SK-N-SH (cell line): ENCODE data around the gene RAPGEF1. TPM values are rescaled to one million over a fixed set of nuclear protein-coding genes. Genes with fewer than 3 reads are reported as not detected.

ENCODE experiments used
- CTCF ChIA-PET: fragments of 300-600, 350-600 bp; formaldehyde crosslinking; extraction: SDS; loops from one replicate; lab custom pipeline; 2021; lab: Yijun Ruan, JAX
- POLR2A ChIA-PET: fragments of 350-600 bp; sonication (Branson Sonifier 250); formaldehyde crosslinking; extraction: SDS; loops from one replicate; lab custom pipeline; 2020; ENCODE audit warnings: antibody characterized with exemption, inconsistent platforms; lab: Yijun Ruan, JAX
- DNase-seq: peaks from one replicate; pipeline ENCODE4 v3.0.0; 2012
- H2AFZ ChIP-seq: fragments of 200-600 bp; sonication (generic); 2 replicates; pipeline ENCODE4 v1.8.1; 2016; ENCODE audit warnings: antibody characterized with exemption, mild to moderate bottlenecking, low read depth
- H3F3A ChIP-seq: fragments of 200-600 bp; sonication (generic); replicated peaks from 2 replicates; pipeline ENCODE3; 2016; ENCODE audit warnings: antibody characterized with exemption, mild to moderate bottlenecking; ENCODE audit not compliant: insufficient read depth
- H3K27ac ChIP-seq, 2 experiments: fragments of 200-500 bp in 1 of 2; fragments of 200-600 bp in 1 of 2; sonication (Bioruptor generic) in 1 of 2; sonication (generic), shearing (Covaris generic) in 1 of 2; 2 replicates each; pipeline versions ENCODE4 v1.5.1 to v1.6.1; 2014 to 2016; ENCODE audit warnings: low read depth in 2 of 2, inconsistent platforms in 1 of 2, low read length in 1 of 2, mild to moderate bottlenecking in 1 of 2, mixed read lengths in 1 of 2
- H3K27me3 ChIP-seq: fragments of 200-600 bp; sonication (generic), shearing (Covaris generic); 2 replicates; pipeline ENCODE4 v1.6.1; 2016; ENCODE audit warnings: mixed run types; ENCODE audit not compliant: insufficient read depth
- H3K36me3 ChIP-seq, 2 experiments: fragments of 200-500 bp in 1 of 2; fragments of 200-600 bp in 1 of 2; sonication (Bioruptor generic) in 1 of 2; sonication (generic) in 1 of 2; replicated peaks in 1 of 2; 2 replicates each; pipeline versions ENCODE3 to v1.5.1; 2014 to 2016; ENCODE audit warnings: low read length in 1 of 2, mild to moderate bottlenecking in 1 of 2; ENCODE audit not compliant: insufficient read depth in 2 of 2, control insufficient read depth in 1 of 2
- H3K4me1 ChIP-seq, 2 experiments: fragments of 200-500 bp in 1 of 2; fragments of 200-600 bp in 1 of 2; sonication (Bioruptor generic) in 1 of 2; sonication (generic), shearing (Covaris generic) in 1 of 2; 2 replicates each; pipeline versions ENCODE4 v1.5.1 to v1.6.1; 2014 to 2016; ENCODE audit warnings: low read depth in 1 of 2, low read length in 1 of 2, mixed run types in 1 of 2; ENCODE audit not compliant: insufficient read depth in 2 of 2, control insufficient read depth in 1 of 2
- H3K4me2 ChIP-seq: fragments of 200-600 bp; sonication (generic), shearing (Covaris generic); 2 replicates; pipeline ENCODE4 v1.6.1; 2017; ENCODE audit warnings: mixed run types
- H3K4me3 ChIP-seq, 2 experiments: fragments of 200-500 bp in 1 of 2; fragments of 200-600 bp in 1 of 2; sonication (Bioruptor generic) in 1 of 2; sonication (generic), shearing (Covaris generic) in 1 of 2; 2 replicates each; pipeline versions ENCODE4 v1.5.1 to v1.8.1; 2014 to 2016; ENCODE audit warnings: low read depth in 2 of 2, inconsistent platforms in 1 of 2, low read length in 1 of 2, mild to moderate bottlenecking in 1 of 2, mixed read lengths in 1 of 2, moderate library complexity in 1 of 2
- H3K79me2 ChIP-seq: fragments of 200-600 bp; sonication (generic); 2 replicates; pipeline ENCODE4 v1.8.1; 2017; ENCODE audit warnings: mild to moderate bottlenecking; ENCODE audit not compliant: insufficient read depth
- H3K9ac ChIP-seq: fragments of 200-600 bp; sonication (generic); 2 replicates; pipeline ENCODE4 v1.6.1; 2017; ENCODE audit warnings: mixed run types
- H3K9me2 ChIP-seq: fragments of 200-600 bp; sonication (generic); 2 replicates; pipeline ENCODE4 v1.6.1; 2017; ENCODE audit warnings: mixed run types
- H3K9me3 ChIP-seq: fragments of 200-600 bp; sonication (generic); 2 replicates; pipeline ENCODE4 v1.6.1; 2017; ENCODE audit warnings: mixed run types, mild to moderate bottlenecking, moderate library complexity
- H4K20me1 ChIP-seq: fragments of 200-600 bp; sonication (generic); 2 replicates; pipeline ENCODE4 v1.6.1; 2017; ENCODE audit warnings: mild to moderate bottlenecking, mixed run types; ENCODE audit not compliant: insufficient read depth
- CHD2 ChIP-seq: fragments of 150-350 bp; IDR thresholded peaks from 2 replicates; pipeline ENCODE4 v1.6.1; 2018; ENCODE audit warnings: low read length; ENCODE audit not compliant: partially characterized antibody
- CTCF ChIP-seq: fragments of 200-600 bp; sonication (generic); IDR thresholded peaks from 2 replicates; pipeline ENCODE4 v1.6.1; 2017; ENCODE audit warnings: antibody characterized with exemption, mild to moderate bottlenecking, moderate library complexity
- EZH2phosphoT487 ChIP-seq: fragments of 200-600 bp; sonication (generic); IDR thresholded peaks from 2 replicates; pipeline ENCODE4 v1.6.1; 2017; ENCODE audit warnings: low read depth, mixed run types, mild to moderate bottlenecking, antibody characterized with exemption, moderate library complexity, borderline replicate concordance
- FOXJ3 ChIP-seq: sonication (generic); formaldehyde crosslinking; IDR thresholded peaks from 2 replicates; pipeline ENCODE4 v1.5.1; 2020; ENCODE audit warnings: mild to moderate bottlenecking, missing genetic modification reagents
- FOXM1 ChIP-seq: IDR thresholded peaks from 2 replicates; pipeline ENCODE4 v1.4.0; 2012; ENCODE audit warnings: low read depth, mild to moderate bottlenecking
- JUND ChIP-seq: IDR thresholded peaks from 2 replicates; pipeline ENCODE4 v1.4.0; 2012
- MAX ChIP-seq: IDR thresholded peaks from 2 replicates; pipeline ENCODE4 v1.4.0; 2012; ENCODE audit warnings: low read depth
- PBX3 ChIP-seq: IDR thresholded peaks from 2 replicates; pipeline ENCODE4; 2012
- RAD21 ChIP-seq: IDR thresholded peaks from 2 replicates; pipeline ENCODE4 v1.6.1; 2012; ENCODE audit warnings: mild to moderate bottlenecking, low read length
- RCOR1 ChIP-seq: fragments of 150-350 bp; IDR thresholded peaks from 2 replicates; pipeline ENCODE4 v1.6.1; 2017; ENCODE audit warnings: antibody characterized with exemption, low read length
- RFX5 ChIP-seq: IDR thresholded peaks from 2 replicates; pipeline ENCODE4 v1.6.1; 2012; ENCODE audit warnings: mild to moderate bottlenecking, improper control_type of control experiment, low read length
- RXRA ChIP-seq: IDR thresholded peaks from 2 replicates; pipeline ENCODE4 v1.4.0; 2012; ENCODE audit warnings: low read depth, mild to moderate bottlenecking, borderline replicate concordance
- SIN3A ChIP-seq: IDR thresholded peaks from 2 replicates; pipeline ENCODE4 v1.6.1; 2012; ENCODE audit warnings: low read depth, mild to moderate bottlenecking, low read length, moderate library complexity, borderline replicate concordance
- TCF12 ChIP-seq: IDR thresholded peaks from 2 replicates; pipeline ENCODE4 v1.4.0; 2012
- TEAD4 ChIP-seq: IDR thresholded peaks from 2 replicates; pipeline ENCODE4 v1.4.0; 2012; ENCODE audit warnings: mild to moderate bottlenecking, borderline replicate concordance; ENCODE audit not compliant: insufficient read depth
- USF2 ChIP-seq: fragments of 150-350 bp; IDR thresholded peaks from 2 replicates; pipeline ENCODE4 v1.6.1; 2017; ENCODE audit warnings: antibody characterized with exemption, low read length, low read depth, borderline replicate concordance
- YY1 ChIP-seq: IDR thresholded peaks from 2 replicates; pipeline ENCODE4 v1.4.0; 2012; ENCODE audit warnings: low read depth, mild to moderate bottlenecking
- ZBTB33 ChIP-seq: IDR thresholded peaks from 2 replicates; pipeline ENCODE4 v1.4.0; 2012; ENCODE audit warnings: low read depth, borderline replicate concordance
- WGBS: methylation state at CpG from one replicate; pipeline ENCODE4 v1.1.6; 2017; ENCODE audit warnings: low lambda C conversion rate; 5-methylcytosine and 5-hydroxymethylcytosine counted together
- polyA plus RNA-seq, 3 experiments: library from polyadenylated mRNA; depleted of rRNA; stranded (reverse); fragments of >200 nt; gene quantifications; 2 replicates each; pipeline ENCODE4 v1.2.3, GENCODE V29; 2012

RAPGEF1 gene
- polyA plus RNA-seq, 1 of the 3 experiments (the other 2 are of a cell fraction), result 26.2 TPM

- TF ChIP-seq YY1 (peak; percentile 46; the same call in 1 of the 2 replicates), RXRA (peak; percentile 50; the same call in 1 of the 2 replicates), FOXJ3 (CRISPR knock-in tag) (no peak), CTCF (no peak), SIN3A (peak; percentile 78; the same call in 1 of the 2 replicates), RFX5 (no peak), RCOR1 (no peak; the same call in 1 of the 2 replicates)
- TF ChIP-seq, all 33 proteins: peak for 14
Measured at GRCh38 chr9:131733541-131734061, 6.3 kb downstream of the RAPGEF1 start (continued).

- Histone ChIP-seq H3K27ac (peak overlapping the region in 1 of 2 experiments; percentile 95; a peak in 1 of 4 replicates), H3K4me3 (no peak overlapping the region), H3K27me3 (no peaks in the 10 kb centered on the region), H4K20me1 (peaks cover 48% of the 10 kb centered on the region), H3K79me2 (peaks cover 87% of the 10 kb centered on the region)
- no peak for DNase-seq
- POLR2A ChIA-PET, result no interaction called here
- TF ChIP-seq TEAD4 (no peak), RAD21 (no peak), YY1 (no peak), FOXM1 (no peak), CHD2 (no peak), ZBTB33 (no peak), PBX3 (no peak), JUND (no peak), RFX5 (no peak), USF2 (no peak), EZH2phosphoT487 (no peak), RCOR1 (no peak), MAX (no peak), TCF12 (no peak)
- TF ChIP-seq, all 33 proteins: peak for 0
- no peak overlapping the region for H3K4me2 ChIP-seq
- CTCF ChIA-PET, result interaction anchor here (0.6 to 3.4 kb wide), 6 partner anchors 11 to 383 kb away, joined by 3 to 8 read pairs (median 3); no protein-coding TSS in a partner anchor
- no peaks in the 10 kb centered on the region for H3K36me3 ChIP-seq
- no peak overlapping the region for H2AFZ ChIP-seq
- no peak overlapping the region for H3K9ac ChIP-seq
- peaks cover 14% of the 10 kb centered on the region for H3F3A ChIP-seq
- no peaks in the 10 kb centered on the region for H3K9me2 ChIP-seq
- WGBS, result 95% methylated on average over 12 of the region's 12 CpGs
- peaks cover 36 to 44% of the 10 kb centered on the region in 2 experiments for H3K4me1 ChIP-seq
- H3K9me3 ChIP-seq, result no peaks in the 10 kb centered on the region
Measured at GRCh38 chr9:131732636-131733289, 7.1 kb downstream of the RAPGEF1 start.
